Keratinocyte (primary cell): Measurements from ENCODE around the gene MPPED1. TPM values are rescaled to one million over a fixed set of nuclear protein-coding genes. Genes with fewer than 3 reads are reported as not detected.

Experiments
- DNase-seq: peaks from one replicate; pipeline ENCODE4 v3.0.0-alpha.2; 2011; ENCODE audit warnings: low read depth, missing footprints, low spot score
- FAIRE-seq: peaks from 2 replicates; lab custom pipeline; 2011; peaks lifted over from hg19 to GRCh38; lab: Jason Lieb, UNC
- H2AFZ ChIP-seq: 2 replicates; pipeline ENCODE4 v1.6.0; 2012; ENCODE audit warnings: low read length, control low read depth, inconsistent platforms; ENCODE audit not compliant: control insufficient read depth
- H3K27ac ChIP-seq: 2 replicates; pipeline ENCODE4 v1.5.1; 2011; ENCODE audit warnings: low read length; ENCODE audit not compliant: control insufficient read depth, insufficient read depth
- H3K27me3 ChIP-seq: 3 replicates; pipeline ENCODE4 v1.6.0; 2011; ENCODE audit warnings: low read length; ENCODE audit not compliant: control insufficient read depth, insufficient read depth; ENCODE audit errors: extremely low read depth
- H3K36me3 ChIP-seq, 2 experiments: 2 replicates in 1 of 2; 3 replicates in 1 of 2; pipeline ENCODE4 v1.5.1; 2011; ENCODE audit warnings: low read length in 2 of 2, mild to moderate bottlenecking in 1 of 2; ENCODE audit not compliant: control insufficient read depth in 2 of 2, insufficient read depth in 2 of 2; ENCODE audit errors: extremely low read depth in 1 of 2
- H3K4me1 ChIP-seq: 3 replicates; pipeline ENCODE4 v1.5.1; 2011; ENCODE audit warnings: low read length; ENCODE audit not compliant: control insufficient read depth, insufficient read depth; ENCODE audit errors: extremely low read depth
- H3K4me2 ChIP-seq: 3 replicates; pipeline ENCODE4 v1.6.0; 2011; ENCODE audit warnings: low read depth, low read length; ENCODE audit not compliant: control insufficient read depth, insufficient read depth; ENCODE audit errors: extremely low read depth
- H3K4me3 ChIP-seq, 3 experiments: fragments of 200-600 bp in 1 of 3; sonication (generic) in 1 of 3; 2 replicates in 2 of 3; 3 replicates in 1 of 3; pipeline ENCODE4 v1.5.1; 2011 to 2016; ENCODE audit warnings: low read length in 3 of 3, mild to moderate bottlenecking in 3 of 3, control low read depth in 2 of 3, inconsistent platforms in 1 of 3, low read depth in 1 of 3, mixed read lengths in 1 of 3, mixed run types in 1 of 3, moderate library complexity in 1 of 3; ENCODE audit not compliant: control insufficient read depth in 2 of 3, insufficient read depth in 2 of 3; ENCODE audit errors: extremely low read depth in 1 of 3
- H3K79me2 ChIP-seq: 2 replicates; pipeline ENCODE4 v1.6.0; 2012; ENCODE audit warnings: low read length; ENCODE audit not compliant: control insufficient read depth, insufficient read depth
- H3K9ac ChIP-seq: 3 replicates; pipeline ENCODE4 v1.6.0; 2011; ENCODE audit warnings: low read length; ENCODE audit not compliant: control insufficient read depth, insufficient read depth; ENCODE audit errors: extremely low read depth
- H3K9me1 ChIP-seq: 3 replicates; pipeline ENCODE4 v1.6.0; 2011; ENCODE audit warnings: low read length; ENCODE audit not compliant: control insufficient read depth, insufficient read depth; ENCODE audit errors: extremely low read depth
- H3K9me3 ChIP-seq: 2 replicates; pipeline ENCODE4 v1.5.1; 2012; ENCODE audit warnings: low read depth, low read length; ENCODE audit not compliant: control insufficient read depth
- H4K20me1 ChIP-seq: 3 replicates; pipeline ENCODE4 v1.6.0; 2011; ENCODE audit warnings: low read length; ENCODE audit not compliant: control insufficient read depth, insufficient read depth; ENCODE audit errors: extremely low read depth
- EZH2 ChIP-seq: IDR thresholded peaks from one replicate; pipeline ENCODE4 v1.6.1; 2012; ENCODE audit warnings: inconsistent platforms, mild to moderate bottlenecking, low read length, moderate library complexity
- dilution Hi-C: fragments of 300-500 bp; cut with MboI; formaldehyde crosslinking; loops from one replicate; pipeline ENCODE4 v1.7.0; 2020; ENCODE audit warnings: low sequenced_read_pairs; ENCODE audit not compliant: extremely low pct_ligation_motif_present
- polyA plus RNA-seq, 5 experiments: library from polyadenylated mRNA; depleted of rRNA in 3 of 5; stranded (reverse) in 3 of 5; stranded (forward) in 1 of 5; unstranded in 1 of 5; fragments of >200 nt; gene quantifications; 1 replicate in 1 of 5; 2 replicates in 3 of 5; 3 replicates in 1 of 5; pipeline versions ENCODE4 v1.2.1 to v1.2.3, GENCODE V29; 2011 to 2012; ENCODE audit warnings: missing spikeins in 2 of 5, low read depth in 1 of 5, low replicate concordance in 1 of 5
- TF ChIP-seq, protein P1 (sequence below), 3 experiments: IDR thresholded peaks in 1 of 3; conservative IDR thresholded peaks in 1 of 3; optimal IDR thresholded peaks in 1 of 3; 2 replicates in 2 of 3; 3 replicates in 1 of 3; pipeline versions ENCODE3 to v1.5.1; 2011; ENCODE audit warnings: low read length in 3 of 3, mild to moderate bottlenecking in 3 of 3, moderate library complexity in 2 of 3, control low read depth in 1 of 3, inconsistent platforms in 1 of 3; ENCODE audit not compliant: insufficient read depth in 2 of 3; ENCODE audit errors: extremely low read depth in 1 of 3

The MPPED1 gene
- polyA plus RNA-seq, 1 donor (not counting 4 experiments of a cell fraction or from before 2014, with no cell fraction given): not detected

DNA sequence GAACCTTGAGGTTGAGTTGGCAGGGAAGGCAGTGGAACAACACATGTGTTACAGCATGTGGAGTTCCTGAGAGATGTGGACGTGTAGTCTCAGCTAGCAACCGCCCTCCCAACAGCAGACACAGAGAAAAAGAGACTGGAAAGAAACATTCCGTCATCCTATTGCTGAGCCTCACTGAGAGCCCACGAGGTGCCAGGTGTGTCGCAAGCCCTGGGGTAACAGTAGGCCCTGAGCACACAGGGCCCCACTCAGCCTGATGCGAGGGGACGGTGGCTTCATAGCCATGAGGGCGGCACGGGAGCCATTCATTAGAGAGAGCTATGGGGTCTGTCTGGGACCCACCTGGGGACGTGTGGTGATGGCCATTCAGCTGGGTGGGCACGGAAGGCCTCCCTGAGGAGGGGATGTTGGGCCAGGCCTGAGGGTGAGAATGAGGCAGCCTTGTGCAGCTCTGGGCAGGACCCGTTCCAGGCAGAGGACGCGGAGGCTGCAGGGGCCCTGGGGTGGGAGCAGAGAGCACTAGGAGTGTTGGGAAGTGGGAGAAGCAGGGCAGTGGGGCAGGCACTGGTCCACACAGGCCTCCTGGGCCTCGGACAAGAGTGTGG is 26.2 kb downstream of the MPPED1 start:
- H3K9me1 ChIP-seq: no peaks in the 10 kb centered on the region
- no peak overlapping the region for H3K4me2 ChIP-seq
- H4K20me1 ChIP-seq: no peaks in the 10 kb centered on the region
- no peaks in the 10 kb centered on the region for H3K36me3 ChIP-seq
- H2AFZ ChIP-seq: no peak overlapping the region
- no peak overlapping the region for H3K9ac ChIP-seq
- peaks cover 30% of the 10 kb centered on the region for H3K27me3 ChIP-seq
- H3K27ac ChIP-seq: no peak overlapping the region
- H3K4me3 ChIP-seq: no peak overlapping the region
- FAIRE-seq (no peak), DNase-seq (no peak)
- TF ChIP-seq EZH2: no peak
- TF ChIP-seq, protein P1, sequence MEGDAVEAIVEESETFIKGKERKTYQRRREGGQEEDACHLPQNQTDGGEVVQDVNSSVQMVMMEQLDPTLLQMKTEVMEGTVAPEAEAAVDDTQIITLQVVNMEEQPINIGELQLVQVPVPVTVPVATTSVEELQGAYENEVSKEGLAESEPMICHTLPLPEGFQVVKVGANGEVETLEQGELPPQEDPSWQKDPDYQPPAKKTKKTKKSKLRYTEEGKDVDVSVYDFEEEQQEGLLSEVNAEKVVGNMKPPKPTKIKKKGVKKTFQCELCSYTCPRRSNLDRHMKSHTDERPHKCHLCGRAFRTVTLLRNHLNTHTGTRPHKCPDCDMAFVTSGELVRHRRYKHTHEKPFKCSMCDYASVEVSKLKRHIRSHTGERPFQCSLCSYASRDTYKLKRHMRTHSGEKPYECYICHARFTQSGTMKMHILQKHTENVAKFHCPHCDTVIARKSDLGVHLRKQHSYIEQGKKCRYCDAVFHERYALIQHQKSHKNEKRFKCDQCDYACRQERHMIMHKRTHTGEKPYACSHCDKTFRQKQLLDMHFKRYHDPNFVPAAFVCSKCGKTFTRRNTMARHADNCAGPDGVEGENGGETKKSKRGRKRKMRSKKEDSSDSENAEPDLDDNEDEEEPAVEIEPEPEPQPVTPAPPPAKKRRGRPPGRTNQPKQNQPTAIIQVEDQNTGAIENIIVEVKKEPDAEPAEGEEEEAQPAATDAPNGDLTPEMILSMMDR (optimal IDR thresholded peaks at IDR 0.05 in 1 of 3, IDR thresholded peaks at IDR 0.05 in 1 of 3, conservative IDR thresholded peaks at IDR 0.05 in 1 of 3; ENCODE audit: extremely low read depth in 1 of 3, insufficient read depth in 2 of 3, low read length in 3 of 3): no peak
- H3K9me3 ChIP-seq: no peaks in the 10 kb centered on the region
- H3K4me1 ChIP-seq: no peaks in the 10 kb centered on the region
- no peaks in the 10 kb centered on the region for H3K79me2 ChIP-seq
- dilution Hi-C loops: no loop called here

DNA sequence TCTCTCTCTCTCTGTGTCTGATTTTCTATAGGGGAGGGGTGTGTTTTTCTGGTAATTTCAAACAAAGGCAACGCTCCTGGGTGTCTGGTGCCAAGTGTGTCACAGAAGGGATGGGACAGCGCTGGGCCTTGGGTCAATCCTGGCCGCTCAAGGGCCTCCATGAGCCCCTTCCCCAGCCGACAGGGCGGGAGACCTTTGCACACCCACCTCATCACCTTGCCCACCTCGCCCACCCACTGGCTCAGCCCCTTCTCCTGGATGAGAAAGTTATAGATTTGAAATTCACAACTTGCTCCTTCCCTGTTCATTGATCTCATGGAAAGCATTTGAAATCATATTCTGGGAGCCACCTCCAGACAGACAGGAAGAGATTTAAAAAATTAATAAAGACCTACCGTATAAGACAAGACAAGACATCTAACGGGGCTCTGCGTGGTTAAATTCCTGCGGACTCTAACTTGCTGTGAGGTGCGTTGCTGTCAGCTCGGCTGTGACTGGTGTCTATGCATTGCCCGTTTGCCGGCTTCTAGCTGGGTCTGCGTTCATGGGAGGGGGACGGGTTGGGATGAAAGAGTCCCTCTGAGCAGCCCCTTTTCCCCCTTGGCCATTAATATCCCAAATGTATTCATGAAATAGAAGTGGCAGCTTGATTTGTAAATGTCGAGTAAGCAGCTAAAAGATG is 27.0 kb downstream of the MPPED1 start:
- Histone ChIP-seq H3K79me2 (no peaks in the 10 kb centered on the region), H3K9me1 (no peaks in the 10 kb centered on the region), H3K4me1 (no peaks in the 10 kb centered on the region), H3K9me3 (no peaks in the 10 kb centered on the region), H3K27me3 (peaks cover 21% of the 10 kb centered on the region), H3K27ac (no peak overlapping the region), H3K4me2 (no peak overlapping the region), H3K9ac (no peak overlapping the region), H3K4me3 (no peak overlapping the region), H3K36me3 (no peaks in the 10 kb centered on the region), H4K20me1 (no peaks in the 10 kb centered on the region), H2AFZ (no peak overlapping the region)
- dilution Hi-C loops: no loop called here
- no peak for TF ChIP-seq EZH2
- TF ChIP-seq, protein P1 (optimal IDR thresholded peaks at IDR 0.05 in 1 of 3, IDR thresholded peaks at IDR 0.05 in 1 of 3, conservative IDR thresholded peaks at IDR 0.05 in 1 of 3; ENCODE audit: extremely low read depth in 1 of 3, insufficient read depth in 2 of 3, low read length in 3 of 3): no peak
- FAIRE-seq (no peak), DNase-seq (no peak)
